HG02763 (cell line): ENCODE measurements around the gene ATP6V0E2.
"Not testable (repeated sequence)": the region's sequence is repeated elsewhere in the genome, so short reads cannot be mapped to it uniquely, and the experiment has no call there.

Source experiments
- ATAC-seq: cut with Tn5 transposase; IDR thresholded peaks from one replicate; pipeline ENCODE4 v1.9.1; 2021; ENCODE audit warnings: mild to moderate bottlenecking, moderate library complexity; ENCODE audit not compliant: unreplicated experiment

The ATP6V0E2 gene

DNA sequence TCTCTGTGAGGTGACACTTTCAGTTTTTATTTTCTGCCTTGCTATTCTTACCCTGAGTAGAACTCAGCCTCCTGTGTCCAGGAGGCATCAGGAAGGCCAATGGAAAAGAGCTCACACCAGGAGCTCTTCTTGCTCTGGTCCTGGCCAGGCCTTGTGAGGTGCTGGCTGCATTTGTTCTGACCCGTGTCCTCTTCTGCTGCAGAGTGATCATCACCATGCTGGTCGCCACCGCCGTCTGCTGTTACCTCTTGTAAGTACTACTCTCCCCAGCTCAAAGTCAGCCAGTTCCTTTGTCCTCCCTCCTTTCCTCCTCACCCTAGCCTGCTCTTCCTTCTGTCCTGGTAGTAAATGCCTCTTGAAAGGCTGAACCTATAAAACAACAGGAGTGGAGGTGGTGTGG lies 1.6 kb downstream of the ATP6V0E2 start:
- no peak for ATAC-seq

GRCh38 chr7:149877890-149878522 lies 4.2 kb downstream of the ATP6V0E2 start:
- no peak for ATAC-seq

DNA sequence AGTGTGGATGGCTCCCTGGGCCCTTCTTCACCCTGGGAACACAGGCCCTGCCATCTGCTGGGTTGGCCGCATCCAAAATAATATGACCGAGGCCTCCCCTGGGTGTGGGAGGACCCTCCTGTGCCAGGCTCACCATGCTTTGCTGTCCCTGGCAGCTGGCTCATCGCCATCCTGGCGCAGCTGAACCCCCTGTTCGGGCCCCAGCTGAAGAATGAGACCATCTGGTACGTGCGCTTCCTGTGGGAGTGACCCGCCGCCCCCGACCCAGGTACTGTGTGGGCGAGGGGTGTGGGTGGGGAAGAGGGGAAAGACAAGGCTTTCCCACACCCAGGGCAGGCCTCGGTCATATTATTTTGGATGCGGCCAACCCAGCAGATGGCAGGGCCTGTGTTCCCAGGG lies 4.8 kb downstream of the ATP6V0E2 start:
- ATAC-seq, result no peak

- ATAC-seq, result no peak
Observed at GRCh38 chr7:149879271-149879743, 5.5 kb downstream of the ATP6V0E2 start.

GRCh38 chr7:149879766-149880637 lies 6.2 kb downstream of the ATP6V0E2 start:
- no peak for ATAC-seq

DNA sequence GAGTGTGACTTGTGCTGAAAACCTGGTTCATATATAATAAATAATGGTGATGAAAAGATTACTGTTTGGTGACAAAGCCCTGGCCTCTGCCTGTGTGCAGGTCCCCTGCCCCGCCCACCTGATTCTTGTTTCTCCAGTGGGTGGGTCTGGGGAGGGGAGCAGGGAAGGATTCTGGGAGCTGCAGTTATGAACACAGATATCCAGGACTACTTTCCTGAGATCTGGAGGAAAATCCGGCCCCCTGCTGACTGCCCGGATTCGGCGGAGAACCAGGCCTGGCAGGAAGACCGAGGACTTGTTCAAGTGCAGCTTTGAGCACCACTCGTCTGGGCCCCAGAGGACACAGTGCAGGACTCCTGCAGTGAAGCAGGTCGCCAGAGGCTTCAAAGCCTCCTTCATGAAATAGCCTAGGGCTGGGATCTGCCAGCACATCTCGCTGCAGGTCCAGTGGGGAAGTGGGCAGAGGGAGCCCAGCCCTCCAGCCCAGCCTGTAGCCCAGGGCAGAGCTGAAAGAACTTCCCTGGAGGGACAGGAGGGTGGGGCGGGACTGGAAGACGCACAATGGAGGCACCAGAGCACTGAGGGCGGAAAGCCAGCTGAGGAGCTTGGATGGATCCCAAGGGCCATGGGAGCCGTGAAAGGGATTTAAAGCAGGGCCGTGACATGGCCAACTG lies 7.0 kb downstream of the ATP6V0E2 start:
- no peak for ATAC-seq

DNA sequence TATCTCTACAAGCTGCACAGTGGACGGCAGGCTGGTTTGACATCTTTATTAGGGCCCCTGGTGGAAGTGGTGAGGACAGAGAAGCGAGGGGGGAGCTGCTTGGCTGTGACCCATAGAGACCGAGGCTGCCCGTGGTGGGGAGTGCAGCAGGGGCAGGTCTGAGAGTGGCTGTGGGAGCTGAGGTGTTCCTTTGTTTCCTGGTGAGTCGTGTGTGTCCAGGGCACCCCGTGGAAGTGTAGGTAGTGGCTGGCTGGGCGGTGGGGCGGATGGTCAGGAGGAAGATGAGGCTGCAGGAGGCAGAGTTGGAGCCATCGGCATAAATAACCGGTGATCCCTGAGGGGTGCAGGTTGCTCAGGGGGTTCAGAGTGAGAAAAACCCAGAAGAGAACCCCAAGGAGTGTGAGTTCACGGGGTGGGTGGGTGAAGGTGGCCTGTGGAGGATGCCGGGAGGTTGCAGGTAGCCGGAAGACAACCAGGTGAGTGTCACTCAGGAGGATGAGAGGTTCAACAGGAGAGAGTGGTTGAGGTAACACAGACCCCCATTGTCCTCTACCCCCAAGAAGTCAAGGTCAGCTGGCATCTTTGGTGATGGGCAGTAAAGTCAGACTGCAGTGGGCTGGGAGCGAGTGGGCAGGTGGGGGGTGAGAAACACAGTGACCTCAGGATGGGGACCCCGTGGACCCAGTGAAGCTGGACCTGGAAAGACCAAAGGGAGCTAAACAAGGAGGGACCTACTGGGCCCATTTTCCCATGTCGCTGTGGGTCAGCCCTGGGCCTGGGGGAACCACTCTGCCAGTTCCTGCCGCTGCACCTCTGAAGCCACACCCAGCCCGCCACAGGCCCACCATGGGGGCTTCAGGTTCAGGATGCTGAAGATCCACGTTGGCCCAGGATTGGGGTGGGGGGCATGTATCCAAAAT lies 7.8 kb downstream of the ATP6V0E2 start:
- ATAC-seq, result no peak

DNA sequence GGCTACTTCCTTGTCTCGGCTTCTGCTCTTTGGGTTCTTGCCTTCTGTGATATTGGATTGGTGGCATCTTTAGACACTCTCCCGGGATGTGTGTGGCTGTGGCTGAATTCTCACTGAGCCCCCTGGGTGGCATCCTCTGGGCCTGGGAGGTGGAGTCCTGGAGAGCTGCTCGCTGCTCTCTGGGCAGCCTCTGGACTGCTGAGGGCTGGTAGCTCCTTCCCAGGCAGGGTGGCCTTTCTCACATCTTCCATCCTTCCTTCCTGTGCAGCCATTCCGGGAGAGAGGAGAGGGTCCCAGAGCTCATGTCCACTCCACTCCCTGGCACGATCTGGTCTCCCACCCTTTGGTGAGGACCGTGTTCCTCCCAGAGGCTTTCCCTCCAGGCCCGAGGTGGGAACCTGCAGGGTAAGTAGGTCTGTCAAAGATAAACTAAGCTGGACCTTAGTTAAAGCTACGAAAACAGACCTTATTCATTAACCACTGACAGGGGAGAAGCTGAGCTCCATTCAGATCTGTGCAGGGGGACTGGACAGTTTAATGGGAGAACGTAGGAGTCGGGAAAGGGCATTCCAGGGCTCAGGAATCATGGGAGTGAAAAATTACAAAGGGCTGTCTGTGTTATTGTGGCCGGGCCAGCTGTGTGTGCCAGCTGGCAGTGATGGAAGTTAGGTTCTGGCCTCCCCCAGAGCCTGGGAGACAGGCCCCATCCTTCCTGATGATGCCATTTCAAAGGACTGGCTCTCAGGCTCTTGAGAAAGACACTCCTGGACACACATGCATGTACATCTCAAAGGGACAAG lies 8.7 kb downstream of the ATP6V0E2 start:
- ATAC-seq, result no peak

DNA sequence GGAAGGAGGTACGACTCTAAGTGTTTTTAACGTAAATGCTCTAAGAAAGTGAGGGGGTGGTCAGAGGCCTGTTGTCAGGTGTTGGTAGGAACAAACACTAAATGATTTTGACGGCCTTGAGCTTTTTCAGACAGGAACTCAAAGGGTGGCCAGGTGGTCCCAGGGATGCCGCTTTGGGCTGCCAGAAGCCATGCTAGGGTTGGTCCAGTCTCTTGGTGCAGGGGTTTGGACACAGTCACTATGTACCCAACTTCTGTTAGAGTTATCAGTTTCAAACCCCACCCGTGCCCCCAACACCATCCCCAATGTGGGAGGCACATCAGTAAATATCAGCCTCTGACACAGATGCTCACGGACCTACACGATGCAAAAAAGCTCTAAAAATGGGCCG lies 9.3 kb downstream of the ATP6V0E2 start:
- no peak for ATAC-seq

DNA sequence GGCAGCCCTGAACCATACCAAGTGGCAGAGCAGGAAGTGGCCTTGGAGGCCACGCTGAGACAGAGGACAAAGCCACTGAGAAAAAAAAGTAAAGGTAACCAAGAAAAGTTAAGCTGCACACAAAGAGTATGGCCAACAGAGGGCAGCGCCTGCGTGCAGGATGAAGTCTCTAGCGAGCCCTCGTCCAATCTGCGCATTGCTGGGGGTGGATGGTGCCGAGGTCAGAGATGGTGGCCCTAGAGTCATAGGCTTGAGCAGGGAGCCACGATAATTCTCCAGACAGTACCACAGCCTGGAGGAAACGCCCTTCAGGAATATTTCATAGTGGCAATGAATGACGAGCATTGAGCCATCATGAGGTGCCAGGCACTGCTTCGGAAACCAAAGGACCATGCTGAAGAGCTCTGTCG lies 9.7 kb downstream of the ATP6V0E2 start:
- ATAC-seq, result no peak

DNA sequence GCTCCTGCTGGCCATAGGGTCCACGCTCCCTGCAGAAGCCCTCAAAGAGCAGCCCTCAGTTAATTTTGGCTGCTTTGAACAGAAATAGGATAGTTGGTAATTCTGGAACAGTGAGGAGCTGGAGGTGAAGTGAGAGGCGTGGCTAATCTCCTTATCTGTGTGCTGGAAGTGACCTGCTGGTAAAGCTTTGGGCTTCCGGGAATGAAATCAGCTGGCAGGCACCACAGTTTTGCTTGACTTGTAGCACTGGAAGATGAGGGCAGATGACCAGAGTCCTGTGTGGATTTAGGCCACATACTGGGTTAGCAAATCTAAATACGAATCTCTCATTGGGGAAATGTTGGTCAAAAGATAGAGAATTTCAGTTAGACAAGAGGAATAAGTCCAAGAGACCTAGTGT lies 10.2 kb downstream of the ATP6V0E2 start:
- ATAC-seq, result no peak

- no peak for ATAC-seq
Observed at GRCh38 chr7:149884541-149884940, 10.8 kb downstream of the ATP6V0E2 start.

DNA sequence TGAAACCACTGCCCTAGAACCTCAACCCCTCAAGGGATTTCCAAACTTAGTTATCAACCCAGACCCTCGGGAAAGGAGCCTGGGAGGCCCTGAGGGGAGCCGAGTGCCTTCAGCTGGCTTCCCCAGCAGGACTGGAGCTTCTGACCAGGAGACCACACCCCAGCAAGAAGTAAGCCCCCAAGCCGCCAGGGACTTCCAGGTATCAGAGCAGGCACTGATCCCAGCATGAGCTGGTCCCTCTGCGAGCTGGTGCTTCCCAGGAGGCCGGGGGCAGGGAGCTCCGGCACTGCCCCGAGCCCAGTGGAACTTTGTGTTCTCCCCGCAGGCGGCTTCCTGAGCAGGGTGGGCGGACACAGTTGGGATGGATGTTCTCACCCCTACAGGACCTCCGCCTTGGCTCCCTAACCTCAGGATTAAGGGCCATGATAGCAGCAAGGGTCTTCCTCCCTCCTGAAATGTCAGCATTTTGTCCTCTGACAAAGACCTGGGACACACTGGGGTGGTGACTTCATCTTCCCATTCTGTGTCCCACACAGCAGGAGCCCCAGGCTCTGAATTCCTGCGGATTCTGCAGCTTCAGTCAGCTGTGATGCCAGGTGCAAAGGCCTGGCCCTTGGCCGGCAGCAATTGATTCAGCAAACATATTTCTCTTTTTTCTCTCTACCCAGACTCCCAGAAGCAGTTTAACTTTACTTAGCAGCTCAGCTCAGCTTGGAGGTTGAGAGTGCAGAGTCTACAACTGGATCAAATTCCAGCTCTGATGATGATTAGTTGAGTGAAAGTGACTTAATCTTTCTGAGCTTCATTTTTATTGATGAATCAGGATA lies 11.6 kb downstream of the ATP6V0E2 start:
- ATAC-seq, result no peak

GRCh38 chr7:149886018-149886415 lies 12.2 kb downstream of the ATP6V0E2 start:
- ATAC-seq, result no peak

DNA sequence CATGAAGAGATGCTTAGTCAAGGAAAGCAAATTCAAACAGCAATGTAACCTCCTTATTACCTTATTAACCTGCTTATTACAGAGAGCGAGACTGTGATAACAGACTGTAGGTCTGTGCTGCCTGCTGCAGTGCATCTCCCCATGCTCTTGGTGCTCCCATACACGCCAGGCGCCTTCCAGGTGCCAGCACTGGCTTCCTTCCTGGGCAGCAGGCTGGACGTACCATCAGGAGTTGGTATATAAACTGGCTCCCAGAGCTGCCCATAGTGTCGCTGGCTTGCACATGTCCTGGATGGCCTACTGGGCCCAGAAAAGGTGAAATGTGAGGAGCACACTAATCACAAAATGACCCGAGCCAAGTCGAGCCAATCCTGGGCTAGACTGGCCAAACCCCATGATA lies 13.5 kb downstream of the ATP6V0E2 start:
- no peak for ATAC-seq

GRCh38 chr7:149890715-149891114 lies 16.9 kb downstream of the ATP6V0E2 start:
- ATAC-seq, result not testable (repeated sequence)

DNA sequence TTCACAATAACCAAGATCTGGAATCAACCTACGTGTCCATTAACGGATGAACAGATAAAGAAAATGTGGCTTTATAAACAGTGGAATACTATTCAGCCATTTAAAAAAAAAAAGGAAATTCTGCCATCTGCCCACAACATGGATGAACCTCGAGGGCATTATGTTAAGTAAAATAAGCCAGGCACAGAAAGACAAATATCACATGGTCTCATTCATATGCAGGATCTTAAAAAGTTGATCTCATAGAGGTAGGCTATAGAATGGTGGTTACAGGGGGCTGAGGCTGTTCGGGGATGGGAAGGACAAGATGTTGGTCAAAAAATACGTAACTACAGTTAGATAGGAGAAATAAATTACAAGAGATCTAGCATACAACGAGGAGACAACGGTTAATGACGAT lies 21.2 kb downstream of the ATP6V0E2 start:
- not testable (repeated sequence) for ATAC-seq

DNA sequence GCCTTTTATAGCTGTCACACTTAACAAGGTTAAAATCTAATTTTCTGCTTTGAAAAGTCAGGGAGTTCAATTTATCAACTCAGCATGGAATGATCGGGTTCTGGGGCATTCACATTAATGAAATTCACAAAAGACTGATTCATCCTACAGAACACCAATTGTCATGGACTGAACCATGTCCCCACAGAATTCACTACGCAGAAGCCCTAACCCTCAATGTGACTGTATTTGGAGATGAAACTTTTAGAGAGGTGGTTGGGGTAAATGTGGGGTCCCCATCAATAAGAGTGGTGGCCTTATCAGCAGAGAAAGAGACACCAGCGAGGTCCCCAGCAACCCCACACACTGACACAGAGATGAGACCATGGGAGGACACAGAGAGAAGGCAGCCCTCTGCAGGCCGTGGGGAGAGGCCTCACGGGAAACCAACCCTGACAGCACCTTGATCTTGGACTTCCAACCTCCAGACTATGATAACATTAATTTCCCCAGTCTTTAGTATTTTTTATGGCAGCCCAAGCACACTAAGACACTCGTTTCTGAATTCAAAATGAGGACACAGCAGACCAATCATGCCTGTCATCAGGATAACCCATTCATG lies 34.1 kb downstream of the ATP6V0E2 start:
- ATAC-seq, result not testable (repeated sequence)

DNA sequence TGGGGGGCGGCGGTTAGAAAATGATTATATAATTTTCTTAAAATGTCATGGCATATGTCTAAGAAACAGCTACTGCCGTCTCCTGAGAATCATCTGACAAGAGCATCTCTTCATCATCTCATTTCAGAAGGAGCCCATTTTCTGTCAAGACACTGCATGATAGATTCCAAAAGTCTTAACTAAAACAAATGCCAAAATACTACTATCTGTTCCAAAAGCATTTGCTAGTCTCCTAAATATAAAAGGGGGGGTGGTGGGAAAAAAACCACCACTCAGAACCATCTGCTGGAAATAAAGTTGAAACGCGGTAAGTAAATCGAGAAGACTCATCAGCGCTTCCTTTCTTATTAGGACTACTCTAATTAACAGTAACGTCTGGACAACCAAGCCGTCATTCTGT lies 36.5 kb downstream of the ATP6V0E2 start:
- ATAC-seq, result not testable (repeated sequence)
